HEK293T (cell line): ENCODE results near the gene E2F2.
A peak's percentile ranks its signal among the peaks of the same experiment; 100 is the strongest.

ENCODE experiments used
- CTCF ChIA-PET: fragments of 350-600 bp; formaldehyde crosslinking; extraction: SDS; loops from one replicate; lab custom pipeline; 2021; ENCODE audit warnings: antibody characterized with exemption, inconsistent platforms; lab: Yijun Ruan, JAX
- POLR2A ChIA-PET: fragments of 350-600 bp; formaldehyde crosslinking; extraction: SDS; loops from one replicate; lab custom pipeline; 2020; ENCODE audit warnings: antibody characterized with exemption, inconsistent platforms; lab: Yijun Ruan, JAX
- DNase-seq: peaks from one replicate; pipeline ENCODE4 v3.0.0; 2012; ENCODE audit warnings: mixed read lengths; ENCODE audit errors: extremely low spot score
- ARNT ChIP-seq: fragments of 450-650 bp; IDR thresholded peaks from 2 replicates; pipeline ENCODE4 v1.6.1; 2017; ENCODE audit warnings: mild to moderate bottlenecking
- BHLHE40 ChIP-seq: fragments of 450-650 bp; IDR thresholded peaks from 2 replicates; pipeline ENCODE4 v1.6.1; 2016; ENCODE audit warnings: mild to moderate bottlenecking, moderate library complexity, borderline replicate concordance
- CTBP1 ChIP-seq: fragments of 450-650 bp; IDR thresholded peaks from 2 replicates; pipeline ENCODE4 v1.6.1; 2016; ENCODE audit warnings: borderline replicate concordance
- ELF4 ChIP-seq: fragments of 450-650 bp; IDR thresholded peaks from 2 replicates; pipeline ENCODE4 v1.6.1; 2017; ENCODE audit warnings: antibody characterized with exemption
- FOXA1 ChIP-seq: fragments of 450-650 bp; IDR thresholded peaks from 2 replicates; pipeline ENCODE4 v1.6.1; 2016; ENCODE audit warnings: mild to moderate bottlenecking
- FOXK2 ChIP-seq: fragments of 450-650 bp; IDR thresholded peaks from 2 replicates; pipeline ENCODE4 v1.6.1; 2016; ENCODE audit warnings: mild to moderate bottlenecking
- FOXM1 ChIP-seq: fragments of 450-650 bp; IDR thresholded peaks from 2 replicates; pipeline ENCODE4 v1.6.1; 2017; ENCODE audit warnings: mild to moderate bottlenecking, borderline replicate concordance
- HDGF ChIP-seq: fragments of 450-650 bp; IDR thresholded peaks from 2 replicates; pipeline ENCODE4 v1.6.1; 2017; ENCODE audit warnings: antibody characterized with exemption, borderline replicate concordance
- L3MBTL2 ChIP-seq: fragments of 450-650 bp; conservative IDR thresholded peaks from 2 replicates; pipeline ENCODE4 v1.6.1; 2016; ENCODE audit warnings: mild to moderate bottlenecking
- LEF1 ChIP-seq: fragments of 450-650 bp; IDR thresholded peaks from 2 replicates; pipeline ENCODE4 v1.6.1; 2017; ENCODE audit warnings: mild to moderate bottlenecking, borderline replicate concordance
- NFRKB ChIP-seq: fragments of 450-650 bp; IDR thresholded peaks from 2 replicates; pipeline ENCODE4 v1.6.1; 2016; ENCODE audit warnings: mild to moderate bottlenecking, moderate library complexity
- PKNOX1 ChIP-seq: fragments of 450-650 bp; IDR thresholded peaks from 2 replicates; pipeline ENCODE4 v1.6.1; 2016
- SP1 ChIP-seq: fragments of 450-650 bp; IDR thresholded peaks from 2 replicates; pipeline ENCODE4 v1.6.1; 2017
- SUZ12 ChIP-seq: fragments of 450-650 bp; IDR thresholded peaks from 2 replicates; pipeline ENCODE4 v1.6.1; 2016; ENCODE audit warnings: mild to moderate bottlenecking
- TARDBP ChIP-seq: fragments of 450-650 bp; IDR thresholded peaks from 2 replicates; pipeline ENCODE4 v1.6.1; 2016
- ZNF384 ChIP-seq: fragments of 450-650 bp; IDR thresholded peaks from 2 replicates; pipeline ENCODE4 v1.6.1; 2016

Gene E2F2

DNA sequence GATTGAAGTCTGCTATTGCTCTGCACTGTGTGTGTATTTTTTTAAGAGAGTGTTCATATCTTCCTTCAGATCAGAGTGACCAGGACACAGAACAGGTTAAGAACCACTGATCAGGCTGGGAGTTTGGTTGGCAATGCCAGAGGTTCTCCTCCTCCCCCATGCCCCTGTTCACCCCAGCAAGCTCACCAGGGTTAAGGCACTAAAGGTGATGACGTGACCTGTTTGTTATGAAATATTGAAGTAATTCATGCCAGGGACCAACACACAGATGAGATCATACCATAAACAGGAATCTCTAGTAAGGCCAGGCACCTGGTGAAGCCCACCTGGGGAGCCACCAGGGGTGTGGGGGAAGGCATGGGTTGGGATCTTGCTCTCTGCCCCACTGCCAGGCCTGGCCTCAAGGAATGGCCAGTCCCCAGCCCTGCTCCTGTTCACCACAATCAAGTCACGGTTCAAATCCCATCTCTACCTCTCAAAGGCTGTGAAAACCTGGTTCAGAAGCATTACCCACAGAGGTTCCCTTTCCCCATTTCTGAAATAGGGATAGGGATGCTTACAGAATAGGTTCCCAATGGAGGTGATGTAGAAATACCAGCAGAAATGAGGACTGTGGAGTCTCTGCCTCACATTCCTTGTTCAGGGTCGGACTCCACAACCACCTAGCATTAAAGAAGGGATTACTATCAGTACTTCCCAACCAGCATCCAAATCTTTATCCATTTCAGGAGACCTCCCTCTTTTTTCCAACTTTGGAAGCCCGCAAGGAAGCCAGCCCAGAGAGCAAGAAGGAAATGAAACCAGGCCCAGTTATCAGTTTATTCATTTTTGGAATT lies 25.8 kb upstream of the E2F2 start:
- TF ChIP-seq LEF1 (no peak), ELF4 (no peak), NFRKB (no peak), BHLHE40 (no peak), FOXA1 (no peak), FOXK2 (no peak), ARNT (no peak), SUZ12 (no peak), HDGF (no peak)
- no peak for DNase-seq
- POLR2A ChIA-PET = interaction anchor here (0.6 to 3.9 kb wide), 11 partner anchors 20 to 212 kb away, joined by 3 to 35 read pairs (median 10); no protein-coding TSS in a partner anchor
- CTCF ChIA-PET = interaction anchor here (2.9 to 3.7 kb wide), 2 partner anchors 78 to 81 kb away, joined by 18 to 31 read pairs; no protein-coding TSS in a partner anchor

GRCh38 chr1:23555986-23556634 lies 25.1 kb upstream of the E2F2 start:
- ChIA-PET POLR2A (interaction anchor here (0.6 to 2.6 kb wide), 12 partner anchors 12 to 211 kb away, joined by 3 to 22 read pairs (median 5); partner anchors contain the start of gene ELOA), CTCF (interaction anchor here (0.5 to 3.7 kb wide), 5 partner anchors 11 to 238 kb away, joined by 3 to 31 read pairs (median 5); no protein-coding TSS in a partner anchor)
- TF ChIP-seq LEF1 = no peak
- TF ChIP-seq BHLHE40 = no peak
- TF ChIP-seq SP1 = no peak
- no peak for TF ChIP-seq L3MBTL2
- TF ChIP-seq HDGF = no peak
- no peak for TF ChIP-seq NFRKB
- no peak for DNase-seq

GRCh38 chr1:23555270-23555985 lies 24.4 kb upstream of the E2F2 start:
- POLR2A ChIA-PET = interaction anchor here (0.6 to 2.6 kb wide), 22 partner anchors 10 to 211 kb away, joined by 3 to 22 read pairs (median 4); partner anchors contain the start of genes ASAP3 and ELOA
- TF ChIP-seq HDGF = no peak
- no peak for TF ChIP-seq CTBP1
- TF ChIP-seq L3MBTL2 = peak; percentile 83
- CTCF ChIA-PET = interaction anchor here (0.5 to 3.7 kb wide), 5 partner anchors 10 to 237 kb away, joined by 3 to 31 read pairs (median 5); no protein-coding TSS in a partner anchor
- no peak for DNase-seq

DNA sequence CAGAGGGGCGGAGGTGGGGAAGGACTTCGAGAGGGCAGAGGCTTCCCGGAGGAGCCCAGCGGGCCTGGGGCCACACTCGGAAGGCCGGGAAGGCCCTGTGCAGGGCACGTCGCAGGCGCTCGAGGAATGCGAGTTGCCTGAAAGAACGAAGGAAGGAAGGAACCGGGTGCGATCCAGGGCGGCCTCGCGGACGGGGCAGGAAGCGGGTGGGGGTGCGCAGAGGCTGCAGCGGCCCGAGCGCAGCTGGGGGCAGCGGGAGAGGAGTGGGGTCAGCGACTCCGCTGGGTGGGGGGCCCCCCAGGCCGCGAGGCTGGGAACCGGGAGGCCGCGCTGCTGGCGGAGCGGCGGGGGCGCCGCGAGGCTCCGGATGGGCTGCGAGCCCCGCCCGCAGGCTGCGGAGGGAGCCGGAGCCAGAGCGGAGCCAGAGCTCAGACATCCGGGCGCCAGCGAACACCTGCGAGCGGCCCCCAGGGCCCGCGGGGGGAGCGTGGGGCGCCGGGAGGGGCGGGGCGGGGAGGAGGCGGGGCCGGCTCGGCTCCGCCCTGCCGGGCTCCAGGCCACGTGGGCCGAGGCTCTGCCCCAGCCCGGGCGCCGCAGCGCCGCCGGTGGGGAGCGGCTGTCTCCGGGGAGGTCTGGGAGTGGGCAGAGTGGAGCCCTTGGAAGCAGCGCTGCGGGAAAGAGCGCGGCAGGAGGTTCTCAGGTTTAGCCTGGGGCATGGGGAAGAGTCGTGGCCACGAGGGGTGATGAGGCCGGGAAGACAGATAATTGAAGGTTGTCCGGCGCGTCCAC lies 23.6 kb upstream of the E2F2 start:
- CTCF ChIA-PET = interaction anchor here (1.5 to 3.7 kb wide), 3 partner anchors 9 to 83 kb away, joined by 4 to 31 read pairs (median 18); no protein-coding TSS in a partner anchor
- peak; percentile 84 for DNase-seq
- TF ChIP-seq BHLHE40 (no peak), FOXK2 (no peak), L3MBTL2 (peak; percentile 83), HDGF (no peak), TARDBP (no peak), NFRKB (no peak), SP1 (no peak), FOXM1 (peak; percentile 79), ZNF384 (no peak), PKNOX1 (no peak)
- POLR2A ChIA-PET = interaction anchor here (0.6 to 2.6 kb wide), 21 partner anchors 9 to 189 kb away, joined by 3 to 22 read pairs (median 4); partner anchors contain the start of genes ASAP3 and ELOA

GRCh38 chr1:23554127-23554480 lies 23.1 kb upstream of the E2F2 start:
- ChIA-PET CTCF (interaction anchor here (2.9 to 3.7 kb wide), 2 partner anchors 81 to 83 kb away, joined by 18 to 31 read pairs; no protein-coding TSS in a partner anchor), POLR2A (interaction anchor here (0.8 to 2.6 kb wide), 15 partner anchors 9 to 186 kb away, joined by 3 to 22 read pairs (median 4); partner anchors contain the start of gene ASAP3)
- TF ChIP-seq HDGF = no peak
- no peak for TF ChIP-seq TARDBP
- no peak for TF ChIP-seq ARNT
- TF ChIP-seq L3MBTL2 = no peak
- no peak for TF ChIP-seq FOXA1
- no peak for TF ChIP-seq ZNF384
- TF ChIP-seq NFRKB = no peak
- no peak for DNase-seq
